ENCODE data around the gene RREB1. TPM values are rescaled to one million over a fixed set of nuclear protein-coding genes. Genes with fewer than 3 reads are reported as not detected.

Gene RREB1
- total and polyA plus RNA-seq, 2 experiments from 2014 or later = 8.5 to 25.5 TPM

DNA sequence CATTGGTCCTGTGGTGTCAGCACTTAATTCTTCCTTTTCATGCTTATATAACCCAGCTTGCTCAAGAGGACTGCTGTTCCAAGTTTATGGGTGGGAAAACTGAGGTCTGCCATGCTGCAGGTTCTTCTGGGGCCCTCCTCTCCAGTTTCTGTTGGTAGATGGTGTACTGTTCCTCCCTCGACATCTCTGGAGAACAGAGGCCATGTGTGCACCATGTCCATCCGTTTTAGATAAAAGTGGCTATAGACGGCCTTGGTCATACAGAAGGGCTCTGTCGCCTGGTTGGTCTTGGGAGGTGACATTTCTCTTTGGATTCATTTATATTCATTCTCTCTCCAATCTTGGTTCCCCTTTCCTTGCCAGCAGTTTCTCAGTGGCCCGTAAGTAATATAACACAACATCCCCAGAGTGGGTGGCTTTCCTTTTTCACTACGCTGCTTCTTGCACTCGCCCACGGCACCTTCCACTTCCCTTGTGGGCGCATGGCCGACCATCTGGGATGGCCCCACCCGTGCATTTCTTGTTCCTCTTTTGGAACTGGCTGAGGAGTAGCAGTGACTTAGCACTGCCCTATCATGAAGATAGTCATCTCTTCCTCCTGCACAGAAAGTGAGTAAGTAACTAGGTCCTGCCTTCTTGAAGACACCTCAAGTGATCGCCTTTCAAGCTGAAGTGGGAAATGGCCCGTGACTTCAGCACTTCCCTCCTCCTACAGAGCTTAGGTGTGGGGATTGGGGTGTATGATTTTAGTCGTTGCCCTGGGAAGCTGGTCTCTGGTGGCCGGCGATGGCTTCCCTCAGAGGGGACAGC lies 94.2 kb downstream of the RREB1 start:
- Histone ChIP-seq H3K27ac (ENCODE audit: low read depth) (no peak overlapping the region), H3F3A (replicated peaks; ENCODE audit: low read depth) (no peaks in the 10 kb centered on the region), H3K4me1 (ENCODE audit: insufficient read depth) (no peaks in the 10 kb centered on the region), H4K20me1 (replicated peaks; ENCODE audit: insufficient read depth) (no peaks in the 10 kb centered on the region), H3K79me2 (replicated peaks; ENCODE audit: insufficient read depth) (no peaks in the 10 kb centered on the region; the same call in 1 of the 2 replicates), H3K36me3 (ENCODE audit: insufficient read depth) (no peaks in the 10 kb centered on the region), H3K9me2 (ENCODE audit: insufficient read depth) (peaks cover 7% of the 10 kb centered on the region; the same call in 1 of the 2 replicates), H3K4me2 (no peak overlapping the region), H3K27me3 (ENCODE audit: insufficient read depth) (no peaks in the 10 kb centered on the region), H3K4me3 (no peak overlapping the region), H2AFZ (no peak overlapping the region)
- TF ChIP-seq POLR2AphosphoS5 (IDR thresholded peaks at IDR 0.05; ENCODE audit: low read depth) (no peak), ZNF331 (CRISPR knock-in tag; IDR thresholded peaks at IDR 0.05; ENCODE audit: low read depth) (no peak), CREB1 (CRISPR knock-in tag; IDR thresholded peaks at IDR 0.05; ENCODE audit: low read depth) (no peak), EZH2phosphoT487 (IDR thresholded peaks at IDR 0.05; ENCODE audit: unreplicated experiment) (no peak), JUNB (IDR thresholded peaks at IDR 0.05; ENCODE audit: unreplicated experiment) (no peak)
- TF ChIP-seq, protein P1, sequence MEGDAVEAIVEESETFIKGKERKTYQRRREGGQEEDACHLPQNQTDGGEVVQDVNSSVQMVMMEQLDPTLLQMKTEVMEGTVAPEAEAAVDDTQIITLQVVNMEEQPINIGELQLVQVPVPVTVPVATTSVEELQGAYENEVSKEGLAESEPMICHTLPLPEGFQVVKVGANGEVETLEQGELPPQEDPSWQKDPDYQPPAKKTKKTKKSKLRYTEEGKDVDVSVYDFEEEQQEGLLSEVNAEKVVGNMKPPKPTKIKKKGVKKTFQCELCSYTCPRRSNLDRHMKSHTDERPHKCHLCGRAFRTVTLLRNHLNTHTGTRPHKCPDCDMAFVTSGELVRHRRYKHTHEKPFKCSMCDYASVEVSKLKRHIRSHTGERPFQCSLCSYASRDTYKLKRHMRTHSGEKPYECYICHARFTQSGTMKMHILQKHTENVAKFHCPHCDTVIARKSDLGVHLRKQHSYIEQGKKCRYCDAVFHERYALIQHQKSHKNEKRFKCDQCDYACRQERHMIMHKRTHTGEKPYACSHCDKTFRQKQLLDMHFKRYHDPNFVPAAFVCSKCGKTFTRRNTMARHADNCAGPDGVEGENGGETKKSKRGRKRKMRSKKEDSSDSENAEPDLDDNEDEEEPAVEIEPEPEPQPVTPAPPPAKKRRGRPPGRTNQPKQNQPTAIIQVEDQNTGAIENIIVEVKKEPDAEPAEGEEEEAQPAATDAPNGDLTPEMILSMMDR (conservative IDR thresholded peaks at IDR 0.05; ENCODE audit: low read depth in 2 of 2) = no peak
- Mint-ChIP-seq H3K4me3 (no peak overlapping the region), H3K27ac (no peak overlapping the region), H3K36me3 (ENCODE audit: low read depth) (peaks cover 15% of the 10 kb centered on the region), H3K27me3 (ENCODE audit: insufficient read depth, low read depth, poor library complexity) (peaks cover 3% of the 10 kb centered on the region), H3K4me1 (peaks cover 15% of the 10 kb centered on the region), H3K9me3 (no peaks in the 10 kb centered on the region)
- no peak for ATAC-seq
- DNase-seq (ENCODE audit: low spot score) = no peak

DNA sequence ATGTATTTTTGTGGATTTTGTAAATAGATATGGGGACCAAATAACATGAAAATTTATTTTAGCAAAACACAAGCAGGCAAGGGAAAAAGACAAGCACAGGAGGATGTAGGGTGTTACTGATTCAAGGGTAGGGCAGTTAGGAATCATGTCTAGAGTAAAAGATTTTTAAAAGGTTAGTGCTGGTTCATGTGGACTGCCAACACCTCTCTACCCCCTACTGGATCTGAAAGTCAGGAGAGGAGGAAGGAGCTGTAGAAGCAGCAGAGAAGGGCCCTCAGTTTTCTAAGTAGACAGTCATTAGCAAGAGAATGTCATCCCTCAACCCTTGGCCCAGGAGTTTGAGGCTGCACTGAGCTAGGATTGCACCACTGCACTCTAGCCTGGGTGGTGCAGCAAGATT lies 95.2 kb downstream of the RREB1 start:
- H4K20me1 ChIP-seq (replicated peaks; ENCODE audit: insufficient read depth) = no peaks in the 10 kb centered on the region
- H3K4me2 ChIP-seq = no peak overlapping the region
- DNase-seq (ENCODE audit: low spot score) (no peak), ATAC-seq (no peak)
- no peak overlapping the region for H2AFZ ChIP-seq
- H3K27me3 ChIP-seq (ENCODE audit: insufficient read depth) = no peaks in the 10 kb centered on the region
- no peaks in the 10 kb centered on the region for H3K4me1 ChIP-seq (ENCODE audit: insufficient read depth)
- no peaks in the 10 kb centered on the region for H3K36me3 ChIP-seq (ENCODE audit: insufficient read depth)
- H3K79me2 ChIP-seq (replicated peaks; ENCODE audit: insufficient read depth) = no peaks in the 10 kb centered on the region; the same call in 1 of the 2 replicates
- peaks cover 15% of the 10 kb centered on the region for H3K36me3 Mint-ChIP-seq (ENCODE audit: low read depth)
- peaks cover 7% of the 10 kb centered on the region; the same call in 1 of the 2 replicates for H3K9me2 ChIP-seq (ENCODE audit: insufficient read depth)
- H3K27me3 Mint-ChIP-seq (ENCODE audit: insufficient read depth, low read depth, poor library complexity) = peaks cover 3% of the 10 kb centered on the region
- H3K27ac ChIP-seq (ENCODE audit: low read depth) = no peak overlapping the region
- H3K4me3 ChIP-seq = no peak overlapping the region
- H3K4me3 Mint-ChIP-seq = no peak overlapping the region
- no peaks in the 10 kb centered on the region for H3K9me3 Mint-ChIP-seq
- no peaks in the 10 kb centered on the region for H3F3A ChIP-seq (replicated peaks; ENCODE audit: low read depth)
- H3K4me1 Mint-ChIP-seq = peaks cover 15% of the 10 kb centered on the region
- H3K27ac Mint-ChIP-seq = no peak overlapping the region
- no peak for TF ChIP-seq ZNF331 (CRISPR knock-in tag; IDR thresholded peaks at IDR 0.05; ENCODE audit: low read depth)
- no peak for TF ChIP-seq JUNB (IDR thresholded peaks at IDR 0.05; ENCODE audit: unreplicated experiment)
- TF ChIP-seq, protein P1 (conservative IDR thresholded peaks at IDR 0.05; ENCODE audit: low read depth in 2 of 2) = no peak
- TF ChIP-seq, protein P2, sequence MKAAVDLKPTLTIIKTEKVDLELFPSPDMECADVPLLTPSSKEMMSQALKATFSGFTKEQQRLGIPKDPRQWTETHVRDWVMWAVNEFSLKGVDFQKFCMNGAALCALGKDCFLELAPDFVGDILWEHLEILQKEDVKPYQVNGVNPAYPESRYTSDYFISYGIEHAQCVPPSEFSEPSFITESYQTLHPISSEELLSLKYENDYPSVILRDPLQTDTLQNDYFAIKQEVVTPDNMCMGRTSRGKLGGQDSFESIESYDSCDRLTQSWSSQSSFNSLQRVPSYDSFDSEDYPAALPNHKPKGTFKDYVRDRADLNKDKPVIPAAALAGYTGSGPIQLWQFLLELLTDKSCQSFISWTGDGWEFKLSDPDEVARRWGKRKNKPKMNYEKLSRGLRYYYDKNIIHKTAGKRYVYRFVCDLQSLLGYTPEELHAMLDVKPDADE (IDR thresholded peaks at IDR 0.05) = no peak
- no peak for TF ChIP-seq ZNF114 (CRISPR knock-in tag; IDR thresholded peaks at IDR 0.05)
- TF ChIP-seq EZH2 (IDR thresholded peaks at IDR 0.05; ENCODE audit: low read depth, unreplicated experiment) = no peak
- TF ChIP-seq CREB1 (CRISPR knock-in tag; IDR thresholded peaks at IDR 0.05; ENCODE audit: low read depth) = no peak
- TF ChIP-seq STAT1 (IDR thresholded peaks at IDR 0.05; ENCODE audit: unreplicated experiment) = no peak
- no peak for TF ChIP-seq POLR2AphosphoS5 (IDR thresholded peaks at IDR 0.05; ENCODE audit: low read depth)
- no peak for TF ChIP-seq EZH2phosphoT487 (IDR thresholded peaks at IDR 0.05; ENCODE audit: unreplicated experiment)
- TF ChIP-seq, protein P3, sequence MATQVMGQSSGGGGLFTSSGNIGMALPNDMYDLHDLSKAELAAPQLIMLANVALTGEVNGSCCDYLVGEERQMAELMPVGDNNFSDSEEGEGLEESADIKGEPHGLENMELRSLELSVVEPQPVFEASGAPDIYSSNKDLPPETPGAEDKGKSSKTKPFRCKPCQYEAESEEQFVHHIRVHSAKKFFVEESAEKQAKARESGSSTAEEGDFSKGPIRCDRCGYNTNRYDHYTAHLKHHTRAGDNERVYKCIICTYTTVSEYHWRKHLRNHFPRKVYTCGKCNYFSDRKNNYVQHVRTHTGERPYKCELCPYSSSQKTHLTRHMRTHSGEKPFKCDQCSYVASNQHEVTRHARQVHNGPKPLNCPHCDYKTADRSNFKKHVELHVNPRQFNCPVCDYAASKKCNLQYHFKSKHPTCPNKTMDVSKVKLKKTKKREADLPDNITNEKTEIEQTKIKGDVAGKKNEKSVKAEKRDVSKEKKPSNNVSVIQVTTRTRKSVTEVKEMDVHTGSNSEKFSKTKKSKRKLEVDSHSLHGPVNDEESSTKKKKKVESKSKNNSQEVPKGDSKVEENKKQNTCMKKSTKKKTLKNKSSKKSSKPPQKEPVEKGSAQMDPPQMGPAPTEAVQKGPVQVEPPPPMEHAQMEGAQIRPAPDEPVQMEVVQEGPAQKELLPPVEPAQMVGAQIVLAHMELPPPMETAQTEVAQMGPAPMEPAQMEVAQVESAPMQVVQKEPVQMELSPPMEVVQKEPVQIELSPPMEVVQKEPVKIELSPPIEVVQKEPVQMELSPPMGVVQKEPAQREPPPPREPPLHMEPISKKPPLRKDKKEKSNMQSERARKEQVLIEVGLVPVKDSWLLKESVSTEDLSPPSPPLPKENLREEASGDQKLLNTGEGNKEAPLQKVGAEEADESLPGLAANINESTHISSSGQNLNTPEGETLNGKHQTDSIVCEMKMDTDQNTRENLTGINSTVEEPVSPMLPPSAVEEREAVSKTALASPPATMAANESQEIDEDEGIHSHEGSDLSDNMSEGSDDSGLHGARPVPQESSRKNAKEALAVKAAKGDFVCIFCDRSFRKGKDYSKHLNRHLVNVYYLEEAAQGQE (IDR thresholded peaks at IDR 0.05; ENCODE audit: unreplicated experiment) = no peak
- no peak for TF ChIP-seq NANOG (IDR thresholded peaks at IDR 0.05; ENCODE audit: borderline replicate concordance)

Measured in GM23338 (cell line).